ENCODE data around the gene SLAIN2.

DNA sequence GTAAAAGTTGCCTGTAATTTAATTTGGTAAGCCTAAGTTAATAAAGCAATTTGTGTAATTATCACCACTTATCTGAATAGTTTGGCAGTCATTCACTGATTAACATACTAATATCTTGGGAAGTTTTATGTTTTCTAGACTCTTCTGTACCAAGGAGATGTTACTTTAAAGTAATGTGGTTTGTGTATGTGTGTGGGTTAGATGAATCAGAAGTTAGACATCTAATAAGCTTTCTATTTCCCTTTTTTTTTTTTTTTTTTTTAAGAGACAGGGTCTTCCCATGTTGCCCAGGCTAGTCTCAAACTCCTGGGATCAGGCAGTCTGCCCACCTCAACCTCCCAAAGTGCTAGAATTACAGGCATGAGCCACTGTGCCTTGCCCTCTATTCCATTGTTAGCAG, 5.3 kb downstream of the SLAIN2 start:
- TF ChIP-seq, protein P1, sequence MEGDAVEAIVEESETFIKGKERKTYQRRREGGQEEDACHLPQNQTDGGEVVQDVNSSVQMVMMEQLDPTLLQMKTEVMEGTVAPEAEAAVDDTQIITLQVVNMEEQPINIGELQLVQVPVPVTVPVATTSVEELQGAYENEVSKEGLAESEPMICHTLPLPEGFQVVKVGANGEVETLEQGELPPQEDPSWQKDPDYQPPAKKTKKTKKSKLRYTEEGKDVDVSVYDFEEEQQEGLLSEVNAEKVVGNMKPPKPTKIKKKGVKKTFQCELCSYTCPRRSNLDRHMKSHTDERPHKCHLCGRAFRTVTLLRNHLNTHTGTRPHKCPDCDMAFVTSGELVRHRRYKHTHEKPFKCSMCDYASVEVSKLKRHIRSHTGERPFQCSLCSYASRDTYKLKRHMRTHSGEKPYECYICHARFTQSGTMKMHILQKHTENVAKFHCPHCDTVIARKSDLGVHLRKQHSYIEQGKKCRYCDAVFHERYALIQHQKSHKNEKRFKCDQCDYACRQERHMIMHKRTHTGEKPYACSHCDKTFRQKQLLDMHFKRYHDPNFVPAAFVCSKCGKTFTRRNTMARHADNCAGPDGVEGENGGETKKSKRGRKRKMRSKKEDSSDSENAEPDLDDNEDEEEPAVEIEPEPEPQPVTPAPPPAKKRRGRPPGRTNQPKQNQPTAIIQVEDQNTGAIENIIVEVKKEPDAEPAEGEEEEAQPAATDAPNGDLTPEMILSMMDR (IDR thresholded peaks at IDR 0.05), result no peak
- no peak for TF ChIP-seq ZFX (IDR thresholded peaks at IDR 0.05; ENCODE audit: borderline replicate concordance)

All from 22Rv1 (cell line).